NOMO-1 (cell line): ENCODE measurements around the gene ERCC3.
"Not testable (repeated sequence)": the region's sequence is repeated elsewhere in the genome, so short reads cannot be mapped to it uniquely, and the experiment has no call there.

Experiments used
- DNase-seq, 2 experiments: peaks; one replicate each; lab custom pipeline; 2025; ENCODE audit not compliant: unreplicated experiment in 2 of 2; lab: John Stamatoyannopoulos, UW

ERCC3 gene

GRCh38 chr2:127280693-127281092 lies 13.3 kb downstream of the ERCC3 start:
- DNase-seq = no peak

- no peak for DNase-seq
Measured at GRCh38 chr2:127279781-127280180, 14.2 kb downstream of the ERCC3 start.

- peak in 1 of 2 experiments; percentile 29 for DNase-seq
Measured at GRCh38 chr2:127278959-127279358, 15.0 kb downstream of the ERCC3 start.

GRCh38 chr2:127277028-127277427 lies 16.9 kb downstream of the ERCC3 start:
- no peak for DNase-seq

GRCh38 chr2:127275789-127276188 lies 18.2 kb downstream of the ERCC3 start:
- DNase-seq = no peak

- DNase-seq = no peak
Measured at GRCh38 chr2:127275356-127275755, 18.6 kb downstream of the ERCC3 start.

GRCh38 chr2:127270663-127271062 lies 23.3 kb downstream of the ERCC3 start:
- DNase-seq = no peak

- no peak for DNase-seq
Measured at GRCh38 chr2:127261804-127262406, 32.0 kb downstream of the ERCC3 start.

GRCh38 chr2:127259355-127259754 lies 34.6 kb downstream of the ERCC3 start:
- no peak for DNase-seq

GRCh38 chr2:127256866-127257265 lies 37.1 kb downstream of the ERCC3 start:
- no peak for DNase-seq

GRCh38 chr2:127256381-127256780 lies 37.6 kb downstream of the ERCC3 start:
- DNase-seq = no peak

- DNase-seq = no peak
Measured at GRCh38 chr2:127255721-127256120, 38.2 kb downstream of the ERCC3 start.

GRCh38 chr2:127255146-127255545 lies 38.8 kb downstream of the ERCC3 start:
- no peak for DNase-seq

- no peak for DNase-seq
Measured at GRCh38 chr2:127254386-127254981, 39.5 kb downstream of the ERCC3 start.

- DNase-seq = not testable (repeated sequence)
Measured at GRCh38 chr2:127241184-127241583, 52.8 kb downstream of the ERCC3 start.

- no peak for DNase-seq
Measured at GRCh38 chr2:127239395-127239794, 54.5 kb downstream of the ERCC3 start.

GRCh38 chr2:127237768-127238167 lies 56.2 kb downstream of the ERCC3 start:
- DNase-seq = not testable (repeated sequence)

GRCh38 chr2:127235082-127235702 lies 58.8 kb downstream of the ERCC3 start:
- no peak for DNase-seq

- peak; percentile 24 to 37 for DNase-seq
Measured at GRCh38 chr2:127233710-127234109, 60.2 kb downstream of the ERCC3 start.

- DNase-seq = no peak
Measured at GRCh38 chr2:127231130-127231865, 62.6 kb downstream of the ERCC3 start.

GRCh38 chr2:127229555-127229954 lies 64.4 kb downstream of the ERCC3 start:
- no peak for DNase-seq

- DNase-seq = no peak
Measured at GRCh38 chr2:127228102-127228501, 65.8 kb downstream of the ERCC3 start.
